Osteocyte (in vitro differentiated cells): Measurements from ENCODE around the gene CDCP1. TPM values are rescaled to one million over a fixed set of nuclear protein-coding genes. Genes with fewer than 3 reads are reported as not detected.

Experiments
- DNase-seq: peaks from one replicate; pipeline ENCODE4 v3.0.0; 2021; ENCODE audit warnings: mixed read lengths; ENCODE audit not compliant: unreplicated experiment; ENCODE audit errors: extremely low spot score
- H3K27ac Mint-ChIP-seq: one replicate; pipeline ENCODE4 v1.8.0; 2021; ENCODE audit warnings: mild to moderate bottlenecking, mixed read lengths; ENCODE audit not compliant: unreplicated experiment
- H3K27me3 Mint-ChIP-seq: one replicate; pipeline ENCODE4 v1.8.0; 2021; ENCODE audit warnings: mixed read lengths; ENCODE audit not compliant: unreplicated experiment
- H3K36me3 Mint-ChIP-seq: one replicate; pipeline ENCODE4 v1.8.0; 2021; ENCODE audit warnings: mixed read lengths; ENCODE audit not compliant: unreplicated experiment
- H3K4me1 Mint-ChIP-seq: one replicate; pipeline ENCODE4 v1.8.0; 2021; ENCODE audit warnings: mixed read lengths; ENCODE audit not compliant: unreplicated experiment
- H3K4me3 Mint-ChIP-seq: one replicate; pipeline ENCODE4 v1.8.0; 2021; ENCODE audit warnings: mild to moderate bottlenecking, moderate library complexity, mixed read lengths; ENCODE audit not compliant: unreplicated experiment
- H3K9me3 Mint-ChIP-seq: one replicate; pipeline ENCODE4 v1.8.0; 2021; ENCODE audit warnings: mixed read lengths; ENCODE audit not compliant: unreplicated experiment
- total RNA-seq: library from RNA; stranded (reverse); gene quantifications from 2 replicates; pipeline ENCODE4 v1.2.1, GENCODE V29; 2021
- TF ChIP-seq, protein P1 (sequence below): fragments of 200-600 bp; sonication (generic); IDR thresholded peaks from 2 replicates; pipeline ENCODE4 v1.5.0; 2021; ENCODE audit warnings: antibody characterized with exemption, mild to moderate bottlenecking, moderate library complexity

The CDCP1 gene
- total RNA-seq, 1 donor from 2014 or later = 2.3 TPM

DNA sequence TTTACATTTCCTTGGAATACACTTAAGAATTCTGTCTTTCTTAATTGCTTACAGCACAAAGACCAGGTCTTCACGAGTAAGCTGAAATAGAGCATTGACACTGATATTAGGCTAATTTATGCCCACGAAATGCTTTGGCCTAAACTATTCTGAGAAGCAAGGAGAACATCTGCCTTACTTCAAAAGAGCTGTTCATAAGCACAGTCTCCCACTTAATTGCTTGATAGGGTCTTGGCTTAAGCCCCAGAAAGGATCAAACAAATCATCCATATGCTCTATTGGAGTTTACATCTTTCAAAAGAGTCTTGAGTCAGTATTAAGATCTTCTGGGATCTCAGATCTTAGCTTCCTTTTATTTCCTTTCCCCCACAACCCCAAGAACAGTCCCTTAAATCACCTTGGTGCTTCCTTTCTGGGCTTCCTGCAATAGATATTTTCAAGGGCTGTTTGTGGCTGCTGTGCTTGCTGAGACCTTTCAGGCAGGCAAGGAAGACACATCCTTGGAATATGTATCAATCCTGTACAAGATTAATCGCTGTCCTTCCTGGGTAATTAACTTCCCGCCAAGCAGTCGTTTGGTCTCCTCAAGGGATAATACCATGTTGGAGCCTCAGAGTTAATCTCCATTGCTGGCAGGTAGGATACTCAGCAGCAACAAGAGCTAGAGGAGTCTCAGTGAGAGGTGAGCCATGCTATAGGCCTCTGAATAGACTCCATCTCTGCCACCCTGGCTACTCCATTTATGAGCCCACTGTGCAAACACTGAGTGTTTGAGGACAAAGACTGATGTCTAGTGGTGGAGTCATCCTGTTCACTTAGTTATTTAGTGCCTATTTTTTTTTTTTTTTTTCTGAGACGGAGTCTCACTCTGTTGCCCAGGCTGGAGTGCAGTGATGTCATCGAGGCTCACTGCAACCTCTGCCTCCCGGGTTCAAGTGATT is 42.8 kb upstream of the CDCP1 start:
- no peak for DNase-seq
- TF ChIP-seq, protein P1, sequence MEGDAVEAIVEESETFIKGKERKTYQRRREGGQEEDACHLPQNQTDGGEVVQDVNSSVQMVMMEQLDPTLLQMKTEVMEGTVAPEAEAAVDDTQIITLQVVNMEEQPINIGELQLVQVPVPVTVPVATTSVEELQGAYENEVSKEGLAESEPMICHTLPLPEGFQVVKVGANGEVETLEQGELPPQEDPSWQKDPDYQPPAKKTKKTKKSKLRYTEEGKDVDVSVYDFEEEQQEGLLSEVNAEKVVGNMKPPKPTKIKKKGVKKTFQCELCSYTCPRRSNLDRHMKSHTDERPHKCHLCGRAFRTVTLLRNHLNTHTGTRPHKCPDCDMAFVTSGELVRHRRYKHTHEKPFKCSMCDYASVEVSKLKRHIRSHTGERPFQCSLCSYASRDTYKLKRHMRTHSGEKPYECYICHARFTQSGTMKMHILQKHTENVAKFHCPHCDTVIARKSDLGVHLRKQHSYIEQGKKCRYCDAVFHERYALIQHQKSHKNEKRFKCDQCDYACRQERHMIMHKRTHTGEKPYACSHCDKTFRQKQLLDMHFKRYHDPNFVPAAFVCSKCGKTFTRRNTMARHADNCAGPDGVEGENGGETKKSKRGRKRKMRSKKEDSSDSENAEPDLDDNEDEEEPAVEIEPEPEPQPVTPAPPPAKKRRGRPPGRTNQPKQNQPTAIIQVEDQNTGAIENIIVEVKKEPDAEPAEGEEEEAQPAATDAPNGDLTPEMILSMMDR = no peak
- H3K36me3 Mint-ChIP-seq = no peaks in the 10 kb centered on the region
- H3K27me3 Mint-ChIP-seq = no peaks in the 10 kb centered on the region
- H3K4me1 Mint-ChIP-seq = peaks cover 14% of the 10 kb centered on the region
- H3K4me3 Mint-ChIP-seq = no peak overlapping the region
- no peak overlapping the region for H3K27ac Mint-ChIP-seq
- H3K9me3 Mint-ChIP-seq = no peaks in the 10 kb centered on the region

DNA sequence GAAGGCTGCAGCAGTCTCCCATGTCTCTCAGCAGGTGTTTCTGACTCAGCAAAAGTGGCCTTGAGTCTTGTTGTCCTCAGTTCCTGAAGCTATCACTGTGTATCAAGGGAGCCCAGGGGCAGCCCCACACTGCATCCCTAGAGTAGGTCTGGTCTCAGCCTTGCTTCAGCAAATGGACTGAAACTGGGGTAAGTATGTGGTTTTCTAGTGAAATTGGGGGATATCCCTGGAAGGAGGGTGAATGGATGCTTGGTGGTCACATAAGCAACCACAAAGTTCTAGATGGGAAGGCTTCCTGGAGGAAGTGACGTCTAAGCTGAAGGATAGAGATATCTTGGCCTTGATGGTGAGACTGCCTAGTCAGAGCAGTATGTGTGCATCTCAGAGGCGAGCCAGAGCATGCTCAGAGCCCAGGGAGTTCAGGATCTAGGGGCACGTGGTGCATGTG is 41.5 kb upstream of the CDCP1 start:
- peaks cover 27% of the 10 kb centered on the region for H3K4me1 Mint-ChIP-seq
- TF ChIP-seq, protein P1 = no peak
- no peak overlapping the region for H3K27ac Mint-ChIP-seq
- no peak overlapping the region for H3K4me3 Mint-ChIP-seq
- H3K9me3 Mint-ChIP-seq = no peaks in the 10 kb centered on the region
- no peaks in the 10 kb centered on the region for H3K27me3 Mint-ChIP-seq
- no peak for DNase-seq
- H3K36me3 Mint-ChIP-seq = no peaks in the 10 kb centered on the region

DNA sequence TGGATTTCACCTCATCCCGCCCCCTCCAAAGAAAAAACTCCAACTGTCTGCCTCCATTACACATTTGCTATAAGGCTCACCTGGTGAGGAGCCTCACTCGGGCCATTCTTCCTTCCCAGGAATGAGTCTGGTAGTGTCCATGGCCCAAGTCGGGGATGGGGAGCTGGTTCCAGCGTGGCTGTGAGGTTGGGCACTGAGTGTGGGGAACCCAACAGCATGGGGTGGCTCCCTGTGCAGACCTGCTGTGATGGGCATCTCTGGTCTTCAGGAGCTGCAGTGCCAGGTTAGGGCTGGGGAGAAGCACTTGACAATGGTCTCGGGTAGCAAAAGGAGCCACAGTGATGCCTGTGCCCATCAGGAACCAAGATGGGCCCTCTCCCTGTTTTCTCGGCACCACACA is 40.7 kb upstream of the CDCP1 start:
- Mint-ChIP-seq H3K36me3 (no peaks in the 10 kb centered on the region), H3K4me1 (peaks cover 30% of the 10 kb centered on the region), H3K27me3 (no peaks in the 10 kb centered on the region), H3K4me3 (no peak overlapping the region), H3K27ac (no peak overlapping the region), H3K9me3 (no peaks in the 10 kb centered on the region)
- TF ChIP-seq, protein P1 = no peak
- DNase-seq = no peak

DNA sequence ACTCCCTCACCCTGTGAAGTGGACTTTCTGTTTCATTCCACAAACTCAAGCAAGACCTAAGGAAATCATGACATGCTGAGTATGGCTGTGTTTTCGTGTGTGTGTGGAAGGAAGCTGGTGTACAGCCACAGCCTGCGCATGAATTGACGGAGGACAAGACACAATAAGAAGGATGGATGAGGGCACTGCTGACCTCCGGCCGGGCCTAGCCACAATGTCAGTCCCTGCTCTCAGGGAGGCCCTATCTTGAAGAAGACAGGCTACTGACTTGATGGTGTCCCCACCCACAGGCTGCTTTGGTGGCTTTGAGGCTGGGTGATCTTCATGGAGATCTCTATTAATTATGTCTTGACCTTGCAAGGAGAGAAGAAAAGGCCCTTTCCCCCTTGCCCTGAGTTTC is 39.3 kb upstream of the CDCP1 start:
- Mint-ChIP-seq H3K4me3 (no peak overlapping the region), H3K4me1 (peaks cover 43% of the 10 kb centered on the region), H3K36me3 (no peaks in the 10 kb centered on the region), H3K27ac (no peak overlapping the region), H3K27me3 (no peaks in the 10 kb centered on the region), H3K9me3 (no peaks in the 10 kb centered on the region)
- TF ChIP-seq, protein P1 = no peak
- DNase-seq = no peak

DNA sequence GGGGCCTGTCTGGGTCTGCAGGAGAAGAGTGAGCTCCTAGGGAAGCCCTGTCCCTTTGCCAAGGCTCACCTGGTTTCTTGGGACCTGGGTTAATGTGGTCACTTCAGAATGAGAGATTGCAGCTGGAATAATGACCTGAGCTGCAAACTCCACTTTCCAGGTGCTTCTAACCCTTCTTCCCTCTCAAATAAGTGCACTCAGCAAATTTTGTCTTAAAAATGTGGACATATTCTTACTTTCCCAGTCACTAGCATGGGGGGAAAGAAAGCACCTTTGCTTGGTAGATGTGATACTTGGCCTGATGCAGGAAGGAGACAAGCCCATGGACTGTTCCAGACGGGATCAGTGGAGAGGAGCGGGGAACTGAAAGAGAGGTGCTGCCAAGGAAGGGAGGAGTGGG is 38.9 kb upstream of the CDCP1 start:
- Mint-ChIP-seq H3K9me3 (no peaks in the 10 kb centered on the region), H3K4me1 (peaks cover 47% of the 10 kb centered on the region), H3K4me3 (no peak overlapping the region), H3K27ac (no peak overlapping the region), H3K27me3 (no peaks in the 10 kb centered on the region), H3K36me3 (no peaks in the 10 kb centered on the region)
- TF ChIP-seq, protein P1 = no peak
- DNase-seq = no peak
